Astrocyte (in vitro differentiated cells and primary cell): ENCODE results near the gene DNAJC30. TPM values are rescaled to one million over a fixed set of nuclear protein-coding genes. Genes with fewer than 3 reads are reported as not detected.

ENCODE experiments used
- DNase-seq: peaks from one replicate; pipeline ENCODE4 v3.0.0-alpha.2; 2010; ENCODE audit warnings: low read depth
- FAIRE-seq: peaks from 2 replicates; lab custom pipeline; 2011; peaks lifted over from hg19 to GRCh38; lab: Jason Lieb, UNC
- H2AFZ ChIP-seq: 2 replicates; pipeline ENCODE4 v1.6.0; 2012; ENCODE audit warnings: low read depth, low read length, inconsistent platforms
- H3K27ac ChIP-seq: 2 replicates; pipeline ENCODE4 v1.5.1; 2011; ENCODE audit warnings: low read depth, low read length, inconsistent platforms
- H3K27me3 ChIP-seq: 2 replicates; pipeline ENCODE4 v1.6.0; 2011; ENCODE audit warnings: low read length, inconsistent platforms; ENCODE audit not compliant: insufficient read depth
- H3K36me3 ChIP-seq: 2 replicates; pipeline ENCODE4 v1.5.1; 2011; ENCODE audit warnings: low read length, inconsistent platforms; ENCODE audit not compliant: insufficient read depth
- H3K4me1 ChIP-seq: 2 replicates; pipeline ENCODE4 v1.5.1; 2011; ENCODE audit warnings: low read length, inconsistent platforms; ENCODE audit not compliant: insufficient read depth
- H3K4me2 ChIP-seq: 2 replicates; pipeline ENCODE4 v1.6.0; 2012; ENCODE audit warnings: low read length, inconsistent platforms
- H3K4me3 ChIP-seq: 2 replicates; pipeline ENCODE4 v1.5.1; 2011; ENCODE audit warnings: low read depth, mild to moderate bottlenecking, low read length, inconsistent platforms; ENCODE audit not compliant: insufficient read depth
- H3K79me2 ChIP-seq: 2 replicates; pipeline ENCODE4 v1.6.0; 2012; ENCODE audit warnings: mild to moderate bottlenecking, low read length, inconsistent platforms; ENCODE audit not compliant: insufficient read depth
- H3K9ac ChIP-seq: 2 replicates; pipeline ENCODE4 v1.6.0; 2012; ENCODE audit warnings: mild to moderate bottlenecking, low read length, inconsistent platforms
- H3K9me3 ChIP-seq: 2 replicates; pipeline ENCODE4 v1.5.1; 2012; ENCODE audit warnings: low read depth, mild to moderate bottlenecking, low read length, inconsistent platforms; ENCODE audit not compliant: insufficient read depth
- H4K20me1 ChIP-seq: 2 replicates; pipeline ENCODE4 v1.6.0; 2012; ENCODE audit warnings: low read length, inconsistent platforms; ENCODE audit not compliant: insufficient read depth
- H3K27ac Mint-ChIP-seq: one replicate; pipeline ENCODE4 v1.8.0; 2021; ENCODE audit warnings: mild to moderate bottlenecking, mixed read lengths; ENCODE audit not compliant: unreplicated experiment
- H3K27me3 Mint-ChIP-seq: one replicate; pipeline ENCODE4 v1.8.0; 2021; ENCODE audit warnings: low read depth, mixed read lengths; ENCODE audit not compliant: unreplicated experiment
- H3K36me3 Mint-ChIP-seq: one replicate; pipeline ENCODE4 v1.8.0; 2021; ENCODE audit warnings: low read depth, mixed read lengths; ENCODE audit not compliant: unreplicated experiment
- H3K4me1 Mint-ChIP-seq: one replicate; pipeline ENCODE4 v1.8.0; 2021; ENCODE audit warnings: low read depth, mixed read lengths; ENCODE audit not compliant: unreplicated experiment
- H3K4me3 Mint-ChIP-seq: one replicate; pipeline ENCODE4 v1.8.0; 2021; ENCODE audit warnings: mild to moderate bottlenecking, moderate library complexity, mixed read lengths; ENCODE audit not compliant: unreplicated experiment
- H3K9me3 Mint-ChIP-seq: one replicate; pipeline ENCODE4 v1.8.0; 2021; ENCODE audit warnings: mild to moderate bottlenecking, mixed read lengths; ENCODE audit not compliant: unreplicated experiment
- CTCF ChIP-seq: IDR thresholded peaks from 2 replicates; pipeline ENCODE4 v1.5.1; 2011; ENCODE audit warnings: low read depth, mild to moderate bottlenecking, inconsistent platforms, low read length, moderate library complexity; ENCODE audit not compliant: insufficient read depth
- EZH2 ChIP-seq: IDR thresholded peaks from 2 replicates; pipeline ENCODE4 v1.6.1; 2012; ENCODE audit warnings: mild to moderate bottlenecking, low read length, inconsistent platforms; ENCODE audit not compliant: insufficient read depth
- total RNA-seq: library from RNA; stranded (reverse); gene quantifications from 2 replicates; pipeline ENCODE4 v1.2.1, GENCODE V29; 2021

The DNAJC30 gene
- total RNA-seq, 1 donor from 2014 or later = 11.0 TPM

DNA sequence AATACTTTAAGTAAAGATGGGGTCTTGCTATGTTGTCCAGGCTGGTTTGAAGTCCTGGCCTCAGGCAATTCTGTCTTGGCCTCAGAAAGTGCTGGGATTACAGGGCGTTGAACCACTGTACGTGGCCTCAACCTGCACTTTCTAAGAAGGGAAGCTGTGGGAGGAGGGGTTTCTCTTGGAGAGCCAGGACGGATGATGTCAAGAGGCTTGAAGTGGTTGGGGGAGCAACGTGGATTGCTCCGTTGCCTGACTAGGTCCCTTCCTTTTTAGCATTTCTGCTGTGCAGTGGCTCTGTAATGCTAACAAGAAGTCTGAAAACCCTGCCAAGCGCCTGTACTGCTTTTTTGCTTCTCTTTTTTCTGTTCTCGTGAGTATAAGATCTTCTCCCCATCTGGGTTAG is 7.4 kb upstream of the DNAJC30 start:
- DNase-seq (no peak), FAIRE-seq (no peak)
- no peaks in the 10 kb centered on the region for H3K4me1 Mint-ChIP-seq
- Histone ChIP-seq H3K79me2 (peaks cover 38% of the 10 kb centered on the region), H3K27ac (no peak overlapping the region), H3K9me3 (no peaks in the 10 kb centered on the region), H3K27me3 (no peaks in the 10 kb centered on the region), H3K9ac (no peak overlapping the region), H3K4me2 (no peak overlapping the region), H4K20me1 (peaks cover 32% of the 10 kb centered on the region), H3K36me3 (peaks cover 37% of the 10 kb centered on the region), H3K4me1 (no peaks in the 10 kb centered on the region), H3K4me3 (no peak overlapping the region), H2AFZ (no peak overlapping the region)
- no peak overlapping the region for H3K4me3 Mint-ChIP-seq
- H3K9me3 Mint-ChIP-seq = no peaks in the 10 kb centered on the region
- H3K36me3 Mint-ChIP-seq = peaks cover 42% of the 10 kb centered on the region
- H3K27ac Mint-ChIP-seq = no peak overlapping the region
- H3K27me3 Mint-ChIP-seq = no peaks in the 10 kb centered on the region
- no peak for TF ChIP-seq CTCF
- TF ChIP-seq EZH2 = no peak

DNA sequence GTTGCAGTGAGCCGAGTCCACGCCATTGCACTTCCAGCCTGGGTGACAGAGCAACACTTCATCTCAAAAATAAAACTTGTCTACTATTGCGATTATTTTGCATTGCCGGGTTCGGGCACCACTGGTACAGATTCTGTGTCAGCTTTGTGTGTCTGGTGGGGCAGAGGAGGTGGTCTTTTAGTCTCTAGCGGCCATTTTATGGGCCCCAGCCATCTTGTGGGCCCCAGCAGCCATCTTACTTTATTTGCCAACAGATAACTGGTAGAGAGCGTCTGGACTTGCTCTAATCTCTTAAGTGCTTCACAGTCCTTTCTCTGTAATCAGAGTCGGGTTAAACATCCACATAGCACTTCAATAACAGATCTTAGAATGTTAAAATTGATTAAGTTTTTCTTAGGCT is 5.0 kb upstream of the DNAJC30 start:
- H3K27ac ChIP-seq = no peak overlapping the region
- H3K27me3 ChIP-seq = no peaks in the 10 kb centered on the region
- H3K4me3 ChIP-seq = no peak overlapping the region
- Mint-ChIP-seq H3K4me3 (no peak overlapping the region), H3K9me3 (no peaks in the 10 kb centered on the region), H3K27ac (no peak overlapping the region), H3K4me1 (no peaks in the 10 kb centered on the region), H3K36me3 (peaks cover 36% of the 10 kb centered on the region), H3K27me3 (no peaks in the 10 kb centered on the region)
- no peaks in the 10 kb centered on the region for H3K9me3 ChIP-seq
- H3K9ac ChIP-seq = no peak overlapping the region
- H3K79me2 ChIP-seq = peaks cover 60% of the 10 kb centered on the region
- H3K4me2 ChIP-seq = no peak overlapping the region
- TF ChIP-seq CTCF = no peak
- no peak for TF ChIP-seq EZH2
- no peak for FAIRE-seq
- peaks cover 28% of the 10 kb centered on the region for H4K20me1 ChIP-seq
- no peaks in the 10 kb centered on the region for H3K4me1 ChIP-seq
- DNase-seq = no peak
- no peak overlapping the region for H2AFZ ChIP-seq
- peaks cover 27% of the 10 kb centered on the region for H3K36me3 ChIP-seq

DNA sequence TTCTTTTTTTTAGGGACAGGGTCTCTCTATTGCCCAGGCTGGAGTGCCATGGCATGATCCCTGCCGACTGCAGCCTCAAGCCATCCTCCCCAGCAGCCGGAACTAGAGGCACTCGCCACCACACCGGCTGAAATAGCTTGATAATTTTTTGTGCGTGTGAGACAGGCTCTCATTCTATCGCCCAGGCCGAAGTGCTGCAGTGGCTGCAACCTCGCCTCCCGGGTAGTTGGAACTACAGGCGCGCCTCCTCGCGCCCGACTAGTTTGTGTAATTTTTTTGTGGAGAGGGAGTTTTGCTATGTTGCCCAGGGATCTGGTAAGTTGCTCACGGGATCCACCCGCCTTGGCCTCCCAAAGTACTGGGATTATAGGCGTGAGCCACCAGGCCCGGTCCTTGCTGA is 2.1 kb upstream of the DNAJC30 start:
- Histone ChIP-seq H3K27me3 (no peaks in the 10 kb centered on the region), H4K20me1 (peaks cover 47% of the 10 kb centered on the region), H3K4me2 (no peak overlapping the region), H3K27ac (no peak overlapping the region), H3K4me1 (peaks cover 25% of the 10 kb centered on the region), H3K9ac (no peak overlapping the region), H3K4me3 (no peak overlapping the region), H3K79me2 (peaks cover 88% of the 10 kb centered on the region), H2AFZ (no peak overlapping the region), H3K9me3 (no peaks in the 10 kb centered on the region), H3K36me3 (peaks cover 12% of the 10 kb centered on the region)
- Mint-ChIP-seq H3K27me3 (no peaks in the 10 kb centered on the region), H3K36me3 (peaks cover 18% of the 10 kb centered on the region), H3K4me3 (peak overlapping the region; percentile 79), H3K4me1 (peaks cover 16% of the 10 kb centered on the region), H3K9me3 (no peaks in the 10 kb centered on the region), H3K27ac (peak overlapping the region; percentile 62)
- DNase-seq (no peak), FAIRE-seq (no peak)
- TF ChIP-seq EZH2 (no peak), CTCF (no peak)
